NCI-H82 (cell line): Measurements from ENCODE around the gene PCDHGA9.
"Not testable (repeated sequence)": the region's sequence is repeated elsewhere in the genome, so short reads cannot be mapped to it uniquely, and the experiment has no call there.

Source experiments
- DNase-seq: peaks from one replicate; lab custom pipeline; 2025; lab: John Stamatoyannopoulos, UW

The PCDHGA9 gene

GRCh38 chr5:141414548-141415274 lies 12.1 kb downstream of the PCDHGA9 start:
- DNase-seq, result not testable (repeated sequence)

- DNase-seq, result not testable (repeated sequence)
Observed at GRCh38 chr5:141415275-141415618, 12.7 kb downstream of the PCDHGA9 start.

- peak; percentile 27 for DNase-seq
Observed at GRCh38 chr5:141417494-141418172, 15.1 kb downstream of the PCDHGA9 start, which contains the start of gene PCDHGB7. Gene PCDHGB7 (plus strand): TSS chr5:141417677. CDS start chr5:141417860, 183 bp downstream.

DNA sequence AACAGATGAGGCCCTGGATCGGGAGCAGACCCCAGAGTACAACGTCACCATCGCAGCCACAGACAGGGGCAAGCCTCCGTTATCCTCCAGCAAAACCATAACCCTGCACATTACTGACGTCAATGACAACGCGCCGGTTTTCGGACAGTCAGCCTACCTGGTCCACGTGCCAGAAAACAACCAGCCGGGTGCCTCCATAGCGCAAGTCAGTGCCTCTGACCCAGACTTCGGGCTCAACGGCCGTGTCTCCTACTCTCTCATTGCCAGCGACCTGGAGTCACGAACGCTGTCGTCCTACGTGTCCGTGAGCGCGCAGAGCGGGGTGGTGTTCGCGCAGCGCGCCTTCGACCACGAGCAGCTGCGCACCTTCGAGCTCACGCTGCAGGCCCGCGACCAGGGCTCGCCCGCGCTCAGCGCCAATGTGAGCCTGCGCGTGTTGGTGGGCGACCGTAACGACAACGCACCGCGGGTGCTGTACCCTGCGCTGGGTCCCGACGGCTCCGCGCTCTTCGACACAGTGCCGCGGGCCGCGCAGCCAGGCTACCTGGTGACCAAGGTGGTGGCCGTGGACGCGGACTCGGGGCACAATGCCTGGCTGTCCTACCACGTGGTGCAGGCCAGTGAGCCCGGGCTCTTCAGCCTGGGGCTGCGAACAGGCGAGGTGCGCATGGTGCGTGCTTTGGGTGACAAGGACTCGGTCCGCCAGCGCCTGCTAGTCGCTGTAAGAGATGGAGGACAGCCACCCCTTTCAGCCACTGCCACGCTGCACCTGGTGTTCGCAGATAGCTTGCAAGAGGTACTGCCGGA lies 16.7 kb downstream of the PCDHGA9 start:
- no peak for DNase-seq

DNA sequence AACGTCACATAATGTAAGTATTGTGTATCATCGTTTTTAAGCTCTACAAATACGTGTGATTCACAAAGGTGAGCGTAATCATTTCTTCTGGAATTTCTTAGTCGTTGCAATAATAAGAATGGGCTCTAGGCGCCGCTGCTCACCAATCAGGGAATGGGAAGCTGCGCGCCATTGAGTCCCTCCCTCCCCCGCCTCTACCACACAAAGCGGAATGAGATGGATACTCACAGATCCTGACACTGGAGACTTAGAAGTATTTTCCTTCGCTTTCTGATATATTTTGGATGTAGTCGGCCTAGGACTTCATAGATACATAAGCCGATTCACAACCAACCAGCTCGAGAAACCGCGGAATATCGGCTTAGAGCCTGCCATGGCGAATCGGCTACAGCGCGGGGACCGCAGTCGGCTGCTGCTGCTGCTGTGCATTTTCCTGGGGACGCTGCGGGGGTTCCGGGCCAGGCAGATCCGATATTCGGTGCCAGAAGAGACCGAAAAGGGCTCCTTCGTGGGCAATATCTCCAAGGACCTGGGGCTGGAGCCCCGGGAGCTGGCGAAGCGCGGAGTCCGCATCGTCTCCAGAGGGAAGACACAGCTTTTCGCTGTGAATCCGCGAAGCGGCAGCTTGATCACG lies 18.4 kb downstream of the PCDHGA9 start, which contains the start of gene PCDHGA11:
TSS of gene PCDHGA11 (plus strand) at position 197 of the 634 bp plus-strand sequence. CDS start at position 374, 177 bp downstream.
- peak; percentile 9 for DNase-seq

GRCh38 chr5:141421489-141421855 lies 18.9 kb downstream of the PCDHGA9 start:
- DNase-seq, result no peak

DNA sequence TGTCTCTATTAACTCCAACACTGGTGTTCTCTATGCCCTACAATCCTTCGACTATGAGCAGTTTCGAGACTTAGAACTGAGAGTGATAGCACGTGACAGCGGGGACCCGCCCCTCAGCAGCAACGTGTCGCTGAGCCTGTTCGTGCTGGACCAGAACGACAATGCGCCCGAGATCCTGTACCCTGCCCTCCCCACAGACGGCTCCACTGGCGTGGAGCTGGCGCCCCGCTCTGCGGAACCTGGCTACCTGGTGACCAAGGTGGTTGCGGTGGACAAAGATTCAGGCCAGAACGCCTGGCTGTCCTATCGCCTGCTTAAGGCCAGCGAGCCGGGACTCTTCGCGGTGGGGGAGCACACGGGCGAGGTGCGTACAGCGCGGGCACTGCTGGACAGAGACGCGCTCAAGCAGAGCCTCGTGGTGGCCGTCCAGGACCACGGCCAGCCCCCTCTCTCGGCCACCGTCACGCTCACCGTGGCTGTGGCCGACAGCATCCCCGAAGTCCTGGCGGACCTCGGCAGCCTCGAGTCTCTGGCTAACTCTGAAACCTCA lies 20.2 kb downstream of the PCDHGA9 start:
- no peak for DNase-seq

DNA sequence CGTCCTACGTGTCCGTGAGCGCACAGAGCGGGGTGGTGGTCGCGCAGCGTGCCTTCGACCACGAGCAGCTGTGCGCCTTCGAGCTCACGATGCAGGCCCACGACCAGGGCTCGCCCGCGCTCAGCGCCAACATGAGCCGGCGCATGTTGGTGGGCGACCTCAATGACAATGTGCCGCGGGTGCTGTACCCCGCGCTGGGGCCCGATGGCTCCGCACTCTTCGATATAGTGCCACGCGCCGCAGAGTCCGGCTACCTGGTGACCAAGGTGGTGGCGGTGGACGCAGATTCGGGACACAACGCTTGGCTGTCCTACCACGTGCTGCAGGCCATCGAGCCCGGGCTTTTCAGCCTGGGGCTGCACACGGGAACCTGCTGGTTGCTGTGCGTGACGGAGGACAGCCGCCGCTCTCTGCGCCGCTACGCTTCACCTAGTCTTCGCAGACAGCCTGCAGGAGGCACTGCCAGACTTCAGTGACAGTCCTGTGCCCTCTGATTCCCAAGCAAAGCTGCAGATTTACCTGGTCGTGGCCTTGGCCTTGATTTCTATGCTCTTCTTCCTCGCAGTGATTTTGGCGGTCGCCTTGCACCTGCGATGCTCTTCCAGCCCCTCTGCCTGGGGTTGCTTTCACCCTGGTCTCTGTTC lies 25.3 kb downstream of the PCDHGA9 start:
- no peak for DNase-seq

DNA sequence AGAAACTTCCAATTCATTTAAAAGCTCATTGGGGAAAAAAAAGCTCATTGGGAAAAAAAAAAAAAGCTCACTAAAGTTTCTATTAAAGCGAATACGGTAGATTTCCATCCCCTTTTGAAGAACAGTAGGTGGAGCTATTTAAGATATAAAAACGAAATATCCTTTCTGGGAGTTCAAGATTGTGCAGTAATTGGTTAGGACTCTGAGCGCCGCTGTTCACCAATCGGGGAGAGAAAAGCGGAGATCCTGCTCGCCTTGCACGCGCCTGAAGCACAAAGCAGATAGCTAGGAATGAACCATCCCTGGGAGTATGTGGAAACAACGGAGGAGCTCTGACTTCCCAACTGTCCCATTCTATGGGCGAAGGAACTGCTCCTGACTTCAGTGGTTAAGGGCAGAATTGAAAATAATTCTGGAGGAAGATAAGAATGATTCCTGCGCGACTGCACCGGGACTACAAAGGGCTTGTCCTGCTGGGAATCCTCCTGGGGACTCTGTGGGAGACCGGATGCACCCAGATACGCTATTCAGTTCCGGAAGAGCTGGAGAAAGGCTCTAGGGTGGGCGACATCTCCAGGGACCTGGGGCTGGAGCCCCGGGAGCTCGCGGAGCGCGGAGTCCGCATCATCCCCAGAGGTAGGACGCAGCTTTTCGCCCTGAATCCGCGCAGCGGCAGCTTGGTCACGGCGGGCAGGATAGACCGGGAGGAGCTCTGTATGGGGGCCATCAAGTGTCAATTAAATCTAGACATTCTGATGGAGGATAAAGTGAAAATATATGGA lies 27.9 kb downstream of the PCDHGA9 start, which contains the start of gene PCDHGA12:
TSS of gene PCDHGA12 (plus strand) at position 176 of the 782 bp plus-strand sequence. CDS start at position 429, 253 bp downstream.
- no peak for DNase-seq

- DNase-seq, result no peak
Observed at GRCh38 chr5:141431286-141431685, 28.7 kb downstream of the PCDHGA9 start.

DNA sequence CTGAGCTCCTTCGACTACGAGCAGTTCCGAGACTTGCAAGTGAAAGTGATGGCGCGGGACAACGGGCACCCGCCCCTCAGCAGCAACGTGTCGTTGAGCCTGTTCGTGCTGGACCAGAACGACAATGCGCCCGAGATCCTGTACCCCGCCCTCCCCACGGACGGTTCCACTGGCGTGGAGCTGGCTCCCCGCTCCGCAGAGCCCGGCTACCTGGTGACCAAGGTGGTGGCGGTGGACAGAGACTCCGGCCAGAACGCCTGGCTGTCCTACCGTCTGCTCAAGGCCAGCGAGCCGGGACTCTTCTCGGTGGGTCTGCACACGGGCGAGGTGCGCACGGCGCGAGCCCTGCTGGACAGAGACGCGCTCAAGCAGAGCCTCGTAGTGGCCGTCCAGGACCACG lies 29.7 kb downstream of the PCDHGA9 start:
- not testable (repeated sequence) for DNase-seq

DNA sequence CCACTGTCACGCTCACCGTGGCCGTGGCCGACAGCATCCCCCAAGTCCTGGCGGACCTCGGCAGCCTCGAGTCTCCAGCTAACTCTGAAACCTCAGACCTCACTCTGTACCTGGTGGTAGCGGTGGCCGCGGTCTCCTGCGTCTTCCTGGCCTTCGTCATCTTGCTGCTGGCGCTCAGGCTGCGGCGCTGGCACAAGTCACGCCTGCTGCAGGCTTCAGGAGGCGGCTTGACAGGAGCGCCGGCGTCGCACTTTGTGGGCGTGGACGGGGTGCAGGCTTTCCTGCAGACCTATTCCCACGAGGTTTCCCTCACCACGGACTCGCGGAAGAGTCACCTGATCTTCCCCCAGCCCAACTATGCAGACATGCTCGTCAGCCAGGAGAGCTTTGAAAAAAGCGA lies 30.1 kb downstream of the PCDHGA9 start:
- not testable (repeated sequence) for DNase-seq

DNA sequence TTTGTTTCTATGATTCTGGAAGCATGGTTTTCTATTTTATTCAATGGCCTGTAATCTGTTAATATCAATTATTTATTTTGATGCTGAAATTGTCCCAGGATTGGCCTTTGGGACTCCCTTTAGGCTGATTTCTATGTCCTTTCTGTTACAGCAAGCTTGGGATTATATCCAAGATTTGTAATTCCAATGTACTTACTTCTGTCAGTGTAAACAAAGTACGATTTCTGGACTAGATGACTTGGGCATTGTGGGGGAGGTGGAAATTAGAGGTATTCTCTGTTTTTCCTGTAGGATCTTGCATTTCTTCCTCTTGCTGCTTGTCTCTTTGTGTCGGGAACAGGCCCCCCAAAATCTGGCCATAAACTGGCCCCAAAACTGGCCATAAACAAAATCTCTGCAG lies 31.4 kb downstream of the PCDHGA9 start:
- DNase-seq, result no peak

DNA sequence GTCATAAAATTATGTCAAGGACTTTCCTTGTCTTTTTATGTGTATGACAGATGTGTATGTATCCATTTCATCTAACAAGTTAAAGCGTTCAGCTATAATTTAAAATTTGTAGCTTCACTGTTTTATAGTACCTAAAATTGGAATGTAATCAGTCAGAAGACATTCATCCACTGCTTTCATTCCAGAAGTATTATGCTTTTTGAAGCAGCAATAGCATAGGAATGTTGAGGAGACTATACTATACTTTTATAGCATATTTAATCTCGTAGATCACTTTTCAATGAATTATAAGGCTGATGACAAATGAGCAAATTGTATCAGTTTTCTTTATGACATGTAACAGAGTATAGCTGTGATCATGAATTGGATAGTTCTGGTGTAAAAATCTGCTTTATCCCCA lies 34.6 kb downstream of the PCDHGA9 start:
- no peak for DNase-seq

- DNase-seq, result no peak
Observed at GRCh38 chr5:141439411-141440141, 37.0 kb downstream of the PCDHGA9 start.

DNA sequence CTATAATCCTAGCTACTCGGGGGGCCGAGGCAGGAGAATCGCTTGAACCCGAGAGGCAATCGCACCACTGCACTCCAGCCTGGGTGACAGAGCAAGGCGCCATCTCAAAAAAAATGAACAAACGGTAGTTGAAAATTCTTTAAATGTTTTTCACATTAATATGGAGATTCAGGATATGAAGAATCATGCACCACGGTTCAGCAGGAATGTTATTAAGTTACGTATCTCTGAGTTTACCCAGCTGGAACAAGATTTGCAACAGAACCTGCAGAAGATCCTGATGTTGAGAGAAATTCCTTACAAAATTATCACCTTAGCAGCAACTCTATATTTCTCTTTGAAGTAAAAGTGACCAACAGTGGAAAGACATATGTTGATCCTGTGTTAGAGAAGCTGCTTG lies 37.8 kb downstream of the PCDHGA9 start:
- no peak for DNase-seq

DNA sequence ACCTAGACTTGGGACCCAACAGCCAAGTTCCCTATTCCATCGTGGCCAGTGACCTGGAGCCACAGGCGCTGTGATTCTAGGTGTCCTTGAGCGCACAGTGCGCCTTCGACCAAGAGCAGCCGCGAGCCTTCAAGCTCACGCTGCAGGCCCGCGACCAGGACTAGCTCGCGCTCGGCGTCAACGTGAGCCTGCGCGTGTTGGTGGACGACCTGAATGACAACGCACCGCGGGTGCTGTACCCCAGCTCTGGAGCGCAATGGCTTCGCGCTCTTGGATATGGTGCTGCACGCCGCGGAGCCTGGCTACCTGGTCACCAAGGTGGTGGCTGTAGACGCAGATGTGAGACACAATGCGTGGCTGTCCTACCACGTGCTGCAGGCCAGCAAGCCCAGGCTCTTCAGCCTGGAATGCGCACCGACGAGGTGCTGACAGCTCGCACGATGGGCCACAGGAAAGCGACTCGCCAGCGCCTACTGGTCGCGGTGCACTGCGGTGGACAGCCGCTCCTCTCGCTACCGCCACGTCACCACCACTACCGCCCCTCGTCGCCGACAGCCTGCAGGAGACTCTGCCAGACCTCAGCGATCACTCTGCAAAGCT lies 39.1 kb downstream of the PCDHGA9 start:
- no peak for DNase-seq
